ENCODE measurements around the gene ZFP82.

ZFP82 gene

DNA sequence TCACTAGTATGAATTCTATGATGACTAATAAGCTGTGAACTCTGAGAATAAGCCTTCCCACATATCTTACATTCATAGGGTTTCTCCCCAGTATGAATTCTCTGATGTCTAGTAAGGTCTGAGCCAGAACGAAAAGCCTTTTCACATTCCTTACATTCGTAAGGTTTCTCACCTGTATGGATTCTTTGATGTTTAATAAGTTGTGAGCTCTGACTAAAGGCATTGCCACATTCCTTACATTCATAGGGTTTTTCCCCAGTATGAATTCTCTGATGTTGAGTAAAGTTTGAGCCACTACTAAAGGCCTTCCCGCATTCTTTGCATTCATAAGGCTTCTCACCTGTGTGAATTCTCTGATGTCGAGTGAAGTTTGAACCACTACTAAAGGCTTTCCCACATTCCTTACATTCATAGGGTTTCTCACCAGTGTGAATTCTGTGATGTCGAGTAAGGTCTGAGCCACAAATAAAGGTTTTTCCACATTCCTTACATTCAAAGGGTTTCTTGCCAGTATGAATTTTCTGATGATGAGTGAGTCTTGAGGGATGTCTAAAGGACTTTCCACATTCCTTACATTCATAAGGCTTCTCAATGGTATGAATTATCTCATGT lies 30.7 kb upstream of the ZFP82 start:
- H2AFZ ChIP-seq (ENCODE audit: low read length): no peak overlapping the region
- no peak for TF ChIP-seq EZH2 (optimal IDR thresholded peaks at IDR 0.05; ENCODE audit: low read depth, low read length)
- TF ChIP-seq, protein P1, sequence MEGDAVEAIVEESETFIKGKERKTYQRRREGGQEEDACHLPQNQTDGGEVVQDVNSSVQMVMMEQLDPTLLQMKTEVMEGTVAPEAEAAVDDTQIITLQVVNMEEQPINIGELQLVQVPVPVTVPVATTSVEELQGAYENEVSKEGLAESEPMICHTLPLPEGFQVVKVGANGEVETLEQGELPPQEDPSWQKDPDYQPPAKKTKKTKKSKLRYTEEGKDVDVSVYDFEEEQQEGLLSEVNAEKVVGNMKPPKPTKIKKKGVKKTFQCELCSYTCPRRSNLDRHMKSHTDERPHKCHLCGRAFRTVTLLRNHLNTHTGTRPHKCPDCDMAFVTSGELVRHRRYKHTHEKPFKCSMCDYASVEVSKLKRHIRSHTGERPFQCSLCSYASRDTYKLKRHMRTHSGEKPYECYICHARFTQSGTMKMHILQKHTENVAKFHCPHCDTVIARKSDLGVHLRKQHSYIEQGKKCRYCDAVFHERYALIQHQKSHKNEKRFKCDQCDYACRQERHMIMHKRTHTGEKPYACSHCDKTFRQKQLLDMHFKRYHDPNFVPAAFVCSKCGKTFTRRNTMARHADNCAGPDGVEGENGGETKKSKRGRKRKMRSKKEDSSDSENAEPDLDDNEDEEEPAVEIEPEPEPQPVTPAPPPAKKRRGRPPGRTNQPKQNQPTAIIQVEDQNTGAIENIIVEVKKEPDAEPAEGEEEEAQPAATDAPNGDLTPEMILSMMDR (IDR thresholded peaks at IDR 0.05; ENCODE audit: low read length): no peak
- no peak for TF ChIP-seq EZH2phosphoT487 (IDR thresholded peaks at IDR 0.05; ENCODE audit: low read length)
- H3F3A ChIP-seq (ENCODE audit: insufficient read depth, low read length): no peaks in the 10 kb centered on the region
- H3K9me3 ChIP-seq (replicated peaks; ENCODE audit: insufficient read depth, low read length): 0 out of 2 replicates have a peak, but pooled peaks cover 8% of the 10 kb centered on the region
- no peak overlapping the region for H3K27ac ChIP-seq (ENCODE audit: low read length)
- no peaks in the 10 kb centered on the region for H3K36me3 ChIP-seq (replicated peaks; ENCODE audit: insufficient read depth, low read length)
- no peaks in the 10 kb centered on the region for H4K20me1 ChIP-seq (ENCODE audit: insufficient read depth, low read length)
- no peaks in the 10 kb centered on the region for H3K79me2 ChIP-seq (ENCODE audit: low read length)
- no peak overlapping the region for H3K9ac ChIP-seq (ENCODE audit: low read length)
- no peaks in the 10 kb centered on the region for H3K4me1 ChIP-seq (ENCODE audit: low read length)
- no peaks in the 10 kb centered on the region for H3K27me3 ChIP-seq (replicated peaks; ENCODE audit: insufficient read depth, low read length)
- H3K9me2 ChIP-seq (replicated peaks; ENCODE audit: insufficient read depth, low read length): no peaks in the 10 kb centered on the region
- no peak overlapping the region for H3K4me3 ChIP-seq (ENCODE audit: low read length)
- no peak overlapping the region for H3K4me2 ChIP-seq (ENCODE audit: low read depth, low read length)
- no peak for DNase-seq

DNA sequence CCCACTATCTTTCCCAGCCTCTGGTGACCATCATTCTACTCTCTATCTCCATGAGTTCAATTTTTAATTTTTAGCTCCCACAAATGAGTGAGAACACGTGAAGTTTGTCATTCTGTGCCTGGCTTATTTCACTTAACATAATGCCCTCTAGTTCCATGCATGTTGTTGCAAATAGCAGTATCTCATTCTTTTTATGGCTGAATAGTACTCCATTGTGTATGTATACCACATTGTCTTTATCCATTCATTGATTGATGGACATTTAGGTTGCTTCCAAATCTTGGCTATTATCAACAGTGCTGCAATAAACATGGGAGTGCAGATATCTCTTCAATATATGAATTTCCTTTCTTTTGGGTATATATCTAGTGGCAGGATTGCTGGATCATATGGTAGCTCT lies 22.9 kb upstream of the ZFP82 start:
- Histone ChIP-seq H3K9me2 (replicated peaks; ENCODE audit: insufficient read depth, low read length) (no peaks in the 10 kb centered on the region), H3K79me2 (ENCODE audit: low read length) (no peaks in the 10 kb centered on the region), H3K4me3 (ENCODE audit: low read length) (no peak overlapping the region), H3K36me3 (replicated peaks; ENCODE audit: insufficient read depth, low read length) (no peaks in the 10 kb centered on the region), H4K20me1 (ENCODE audit: insufficient read depth, low read length) (no peaks in the 10 kb centered on the region), H3F3A (ENCODE audit: insufficient read depth, low read length) (no peaks in the 10 kb centered on the region), H3K9me3 (replicated peaks; ENCODE audit: insufficient read depth, low read length) (no peaks in the 10 kb centered on the region), H3K9ac (ENCODE audit: low read length) (no peak overlapping the region), H3K27ac (ENCODE audit: low read length) (no peak overlapping the region), H2AFZ (ENCODE audit: low read length) (no peak overlapping the region), H3K27me3 (replicated peaks; ENCODE audit: insufficient read depth, low read length) (no peaks in the 10 kb centered on the region), H3K4me2 (ENCODE audit: low read depth, low read length) (no peak overlapping the region), H3K4me1 (ENCODE audit: low read length) (no peaks in the 10 kb centered on the region)
- DNase-seq: no peak
- TF ChIP-seq EZH2 (optimal IDR thresholded peaks at IDR 0.05; ENCODE audit: low read depth, low read length) (no peak), EZH2phosphoT487 (IDR thresholded peaks at IDR 0.05; ENCODE audit: low read length) (no peak)
- TF ChIP-seq, protein P1 (IDR thresholded peaks at IDR 0.05; ENCODE audit: low read length): no peak

DNA sequence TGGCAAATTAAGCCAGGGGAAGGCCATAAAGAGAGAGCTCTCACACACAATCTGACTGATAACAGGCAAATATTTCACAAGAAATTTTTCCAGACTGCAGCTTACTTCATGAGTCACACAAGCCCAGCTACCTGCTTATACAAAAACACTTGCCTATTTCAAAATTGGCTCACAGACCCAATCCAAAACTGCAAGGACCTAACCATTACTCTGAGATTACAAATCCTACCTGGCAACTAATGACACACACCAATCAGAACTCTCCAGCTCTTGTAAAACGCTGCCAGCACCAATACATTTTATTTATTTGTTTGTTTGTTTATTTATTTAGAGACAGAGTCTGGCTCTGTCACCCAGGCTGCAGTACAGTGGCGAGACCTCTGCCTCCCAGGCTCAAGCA lies 18.1 kb upstream of the ZFP82 start:
- Histone ChIP-seq H3K4me3 (ENCODE audit: low read length) (no peak overlapping the region), H3K36me3 (replicated peaks; ENCODE audit: insufficient read depth, low read length) (no peaks in the 10 kb centered on the region), H2AFZ (ENCODE audit: low read length) (no peak overlapping the region), H3K9me3 (replicated peaks; ENCODE audit: insufficient read depth, low read length) (no peaks in the 10 kb centered on the region), H3K27me3 (replicated peaks; ENCODE audit: insufficient read depth, low read length) (no peaks in the 10 kb centered on the region), H3F3A (ENCODE audit: insufficient read depth, low read length) (no peaks in the 10 kb centered on the region), H3K9me2 (replicated peaks; ENCODE audit: insufficient read depth, low read length) (no peaks in the 10 kb centered on the region), H3K27ac (ENCODE audit: low read length) (no peak overlapping the region), H3K9ac (ENCODE audit: low read length) (no peak overlapping the region), H3K4me1 (ENCODE audit: low read length) (no peaks in the 10 kb centered on the region), H3K79me2 (ENCODE audit: low read length) (no peaks in the 10 kb centered on the region), H4K20me1 (ENCODE audit: insufficient read depth, low read length) (no peaks in the 10 kb centered on the region), H3K4me2 (ENCODE audit: low read depth, low read length) (no peak overlapping the region)
- TF ChIP-seq, protein P1 (IDR thresholded peaks at IDR 0.05; ENCODE audit: low read length): no peak
- TF ChIP-seq EZH2 (optimal IDR thresholded peaks at IDR 0.05; ENCODE audit: low read depth, low read length): no peak
- no peak for TF ChIP-seq EZH2phosphoT487 (IDR thresholded peaks at IDR 0.05; ENCODE audit: low read length)
- DNase-seq: no peak

All from MM.1S (cell line).